Mesendoderm (in vitro differentiated cells): Measurements from ENCODE around the gene SYNE4. TPM values are rescaled to one million over a fixed set of nuclear protein-coding genes. Genes with fewer than 3 reads are reported as not detected.
"Not testable (repeated sequence)": the region's sequence is repeated elsewhere in the genome, so short reads cannot be mapped to it uniquely, and the experiment has no call there.

Source experiments
- DNase-seq: peaks from one replicate; pipeline ENCODE4 v3.0.0; 2013
- H2AK5ac ChIP-seq: 2 replicates; pipeline ENCODE4 v1.6.1; 2013; ENCODE audit warnings: low read length, inconsistent platforms
- H2BK120ac ChIP-seq: 2 replicates; pipeline ENCODE4 v1.6.1; 2013; ENCODE audit warnings: low read depth, mild to moderate bottlenecking, low read length, moderate library complexity, mixed read lengths
- H2BK15ac ChIP-seq: replicated peaks from 2 replicates; pipeline ENCODE4 v1.6.1; 2013; ENCODE audit warnings: low read depth, mild to moderate bottlenecking, moderate library complexity
- H2BK5ac ChIP-seq: 2 replicates; pipeline ENCODE4 v1.6.1; 2013; ENCODE audit warnings: low read length, inconsistent platforms
- H3K18ac ChIP-seq: 2 replicates; pipeline ENCODE4 v1.6.1; 2013; ENCODE audit warnings: mild to moderate bottlenecking, low read length, mixed read lengths
- H3K23ac ChIP-seq: one replicate; pipeline ENCODE4 v1.6.1; 2013; ENCODE audit warnings: low read length
- H3K27ac ChIP-seq: 2 replicates; pipeline ENCODE4 v1.5.1; 2013; ENCODE audit warnings: low read depth, mild to moderate bottlenecking, inconsistent platforms, low read length, moderate library complexity
- H3K27me3 ChIP-seq: 2 replicates; pipeline ENCODE4 v1.6.1; 2013; ENCODE audit warnings: low read length, control low read depth, mild to moderate bottlenecking, inconsistent platforms; ENCODE audit not compliant: insufficient read depth, poor library complexity
- H3K36me3 ChIP-seq: 2 replicates; pipeline ENCODE4 v1.6.1; 2013; ENCODE audit warnings: low read length, inconsistent platforms; ENCODE audit not compliant: control insufficient read depth, insufficient read depth
- H3K4ac ChIP-seq: one replicate; pipeline ENCODE4 v1.6.1; 2013; ENCODE audit warnings: low read depth, mild to moderate bottlenecking, low read length, moderate library complexity
- H3K4me1 ChIP-seq: 2 replicates; pipeline ENCODE4 v1.6.1; 2013; ENCODE audit warnings: low read depth, low read length, inconsistent platforms; ENCODE audit not compliant: control insufficient read depth
- H3K4me2 ChIP-seq: 2 replicates; pipeline ENCODE4 v1.6.1; 2013; ENCODE audit warnings: low read length
- H3K4me3 ChIP-seq: 2 replicates; pipeline ENCODE4 v1.5.1; 2013; ENCODE audit warnings: mild to moderate bottlenecking, low read length
- H3K56ac ChIP-seq: one replicate; pipeline ENCODE4 v1.6.1; 2013; ENCODE audit warnings: low read length
- H3K79me1 ChIP-seq: 2 replicates; pipeline ENCODE4 v1.6.1; 2013; ENCODE audit warnings: low read length, inconsistent platforms
- H3K79me2 ChIP-seq: 2 replicates; pipeline ENCODE4 v1.6.1; 2013; ENCODE audit warnings: mild to moderate bottlenecking, low read length; ENCODE audit not compliant: control insufficient read depth, insufficient read depth
- H3K9ac ChIP-seq: 2 replicates; pipeline ENCODE4 v1.6.1; 2013; ENCODE audit warnings: low read length, inconsistent platforms
- H4K5ac ChIP-seq: one replicate; pipeline ENCODE4 v1.6.1; 2013; ENCODE audit warnings: low read length
- H4K8ac ChIP-seq: one replicate; pipeline ENCODE4 v1.6.1; 2013; ENCODE audit warnings: low read depth, mild to moderate bottlenecking, control low read depth, low read length, moderate library complexity
- WGBS: extraction: QIAGEN DNeasy Blood & Tissue Kit; methylation state at CpG from one replicate; pipeline ENCODE4 v1.1.7; 2013; ENCODE audit warnings: low lambda C conversion rate, missing lambda C conversion rate; ENCODE audit not compliant: insufficient coverage; ENCODE audit errors: extremely low coverage; 5-methylcytosine and 5-hydroxymethylcytosine counted together
- small RNA-seq: library from polyadenylated mRNA; stranded (forward); fragments of <200 nt; extraction: miRNeasy Mini kit (QIAGEN cat#:217004); gene quantifications from one replicate; pipeline ENCODE3, GENCODE V24; 2013; ENCODE audit not compliant: insufficient read depth

The SYNE4 gene

GRCh38 chr19:35958660-35959039 lies 50.0 kb downstream of the SYNE4 start:
- Histone ChIP-seq H2BK15ac (no peak overlapping the region), H3K56ac (no peak overlapping the region), H3K79me2 (no peaks in the 10 kb centered on the region), H3K4ac (no peak overlapping the region), H3K4me2 (no peak overlapping the region), H2BK5ac (no peak overlapping the region), H4K5ac (no peak overlapping the region), H3K4me1 (no peaks in the 10 kb centered on the region), H3K27me3 (peaks cover 21% of the 10 kb centered on the region), H3K23ac (no peak overlapping the region), H2BK120ac (no peak overlapping the region), H3K36me3 (no peaks in the 10 kb centered on the region), H3K79me1 (no peaks in the 10 kb centered on the region), H3K4me3 (no peak overlapping the region), H3K18ac (no peak overlapping the region), H3K9ac (no peak overlapping the region), H4K8ac (no peak overlapping the region), H2AK5ac (no peak overlapping the region), H3K27ac (no peak overlapping the region)
- WGBS = no CpG with 5 or more reads among the region's 15 CpGs
- DNase-seq = no peak

- H3K23ac ChIP-seq, H2BK120ac ChIP-seq, H2AK5ac ChIP-seq, H3K4me2 ChIP-seq, H3K27ac ChIP-seq, H3K4me1 ChIP-seq, H4K5ac ChIP-seq, H3K56ac ChIP-seq, H3K79me1 ChIP-seq, H3K4ac ChIP-seq, DNase-seq, H3K4me3 ChIP-seq, H3K79me2 ChIP-seq, H3K9ac ChIP-seq, H3K18ac ChIP-seq, H2BK15ac ChIP-seq, H4K8ac ChIP-seq, H2BK5ac ChIP-seq, H3K36me3 ChIP-seq: not testable (repeated sequence)
- no CpG with 5 or more reads among the region's 8 CpGs for WGBS
- peaks cover 21% of the 10 kb centered on the region for H3K27me3 ChIP-seq
Measured at GRCh38 chr19:35957411-35957810, 51.2 kb downstream of the SYNE4 start.

- H3K27me3 ChIP-seq = peaks cover 21% of the 10 kb centered on the region
- H2BK120ac ChIP-seq = no peak overlapping the region
- no peak overlapping the region for H3K56ac ChIP-seq
- no peak overlapping the region for H3K4me3 ChIP-seq
- H3K36me3 ChIP-seq = no peaks in the 10 kb centered on the region
- no peaks in the 10 kb centered on the region for H3K79me1 ChIP-seq
- no peak overlapping the region for H3K4me2 ChIP-seq
- no peak overlapping the region for H3K27ac ChIP-seq
- no peaks in the 10 kb centered on the region for H3K79me2 ChIP-seq
- H4K5ac ChIP-seq = no peak overlapping the region
- H3K23ac ChIP-seq = no peak overlapping the region
- WGBS = no CpG with 5 or more reads among the region's 6 CpGs
- H3K4me1 ChIP-seq = no peaks in the 10 kb centered on the region
- no peak overlapping the region for H2AK5ac ChIP-seq
- H3K9ac ChIP-seq = no peak overlapping the region
- no peak overlapping the region for H4K8ac ChIP-seq
- H2BK5ac ChIP-seq = no peak overlapping the region
- no peak overlapping the region for H3K4ac ChIP-seq
- DNase-seq = no peak
- H3K18ac ChIP-seq = no peak overlapping the region
- H2BK15ac ChIP-seq = no peak overlapping the region
Measured at GRCh38 chr19:35955881-35956634, 52.6 kb downstream of the SYNE4 start.

Small RNAs within 50 kb of the gene (small RNA-seq; reads per million reads assigned to genes)
- gene AF038458.1 = not detected
